Uterus (tissue), 4 donors: Measurements from ENCODE around the gene PDLIM5. TPM values are rescaled to one million over a fixed set of nuclear protein-coding genes. Genes with fewer than 3 reads are reported as not detected.

Source experiments
- DNase-seq, 2 donors: peaks; one replicate each; pipeline ENCODE4 v3.0.0-alpha.2; 2019 to 2020
- H3K27ac ChIP-seq, 2 donors: fragments of 200-600 bp; sonication (generic); 1 replicate in 1 of 2; 2 replicates in 1 of 2; pipeline ENCODE4 v1.5.1; 2016 to 2018
- H3K27me3 ChIP-seq, 2 donors: fragments of 200-600 bp; sonication (generic); one replicate each; pipeline ENCODE4 v1.5.1; 2018 to 2019; ENCODE audit warnings: control low read depth in 1 of 2
- H3K36me3 ChIP-seq, 2 donors: fragments of 200-600 bp; sonication (generic); one replicate each; pipeline ENCODE4 v1.5.1; 2019; ENCODE audit warnings: control low read depth in 1 of 2
- H3K4me1 ChIP-seq, 2 donors: fragments of 200-600 bp; sonication (generic); one replicate each; pipeline ENCODE4 v1.5.1; 2018 to 2019; ENCODE audit warnings: control low read depth in 1 of 2
- H3K4me3 ChIP-seq, 2 donors: fragments of 200-600 bp; sonication (generic); 1 replicate in 1 of 2; 2 replicates in 1 of 2; pipeline ENCODE4 v1.5.1; 2018 to 2019; ENCODE audit warnings: mild to moderate bottlenecking in 1 of 2
- H3K9me3 ChIP-seq, 2 donors: fragments of 200-600 bp; sonication (generic); one replicate each; pipeline ENCODE4 v1.5.1; 2019; ENCODE audit warnings: control low read depth in 1 of 2
- POLR2A ChIP-seq, 2 donors: fragments of 450-650 bp; IDR thresholded peaks; one replicate each; pipeline ENCODE4 v1.6.1; 2016; ENCODE audit warnings: antibody characterized with exemption in 2 of 2, mild to moderate bottlenecking in 1 of 2, moderate library complexity in 1 of 2
- intact Hi-C: fragments of 100-400 bp; cut with DNase I; formaldehyde crosslinking; loops from one replicate; pipeline ENCODE4 v1.15.1; 2023; ENCODE audit warnings: low total_unique reads
- total RNA-seq, 4 donors: library from RNA; depleted of rRNA in 3 of 4; stranded (reverse); fragments of >200 nt in 3 of 4; gene quantifications; one replicate each; pipeline versions ENCODE4 v1.1.0 to v1.2.4, GENCODE V29; 2014 to 2023
- TF ChIP-seq, protein P1 (sequence below), 4 experiments: fragments of 200-600 bp in 2 of 4; fragments of 450-650 bp in 2 of 4; sonication (generic) in 2 of 4; IDR thresholded peaks; one replicate each; pipeline ENCODE4 v1.5.1; 2016 to 2019; ENCODE audit warnings: antibody characterized with exemption in 4 of 4, mild to moderate bottlenecking in 2 of 4, moderate library complexity in 1 of 4
- donor health status: DM: yes; HTN: yes; CAD: no.

PDLIM5 gene
- total RNA-seq, 4 donors from 2014 or later = 90.8 to 571 (median 351) TPM

DNA sequence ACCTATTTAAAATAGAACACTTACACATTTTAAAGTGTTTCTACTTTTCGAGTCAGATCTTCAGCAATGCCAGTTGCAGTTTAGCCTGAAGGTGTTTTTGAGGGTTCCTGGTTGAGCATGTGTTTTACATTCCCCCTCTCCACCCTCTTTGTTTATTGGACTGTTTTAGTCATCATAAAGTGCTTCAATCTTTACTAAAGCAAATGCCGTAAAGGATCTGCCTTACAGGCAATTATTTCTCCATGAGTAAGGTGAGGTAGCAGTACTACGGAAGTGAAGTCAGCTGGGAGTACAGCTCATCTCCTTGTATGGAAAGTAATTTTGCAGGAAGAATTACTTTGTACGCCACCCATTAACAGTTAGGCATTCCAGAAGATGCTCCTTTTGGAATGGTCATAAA is 36.9 kb downstream of the PDLIM5 start:
- no peak for TF ChIP-seq POLR2A (IDR thresholded peaks at IDR 0.05)
- TF ChIP-seq, protein P1, sequence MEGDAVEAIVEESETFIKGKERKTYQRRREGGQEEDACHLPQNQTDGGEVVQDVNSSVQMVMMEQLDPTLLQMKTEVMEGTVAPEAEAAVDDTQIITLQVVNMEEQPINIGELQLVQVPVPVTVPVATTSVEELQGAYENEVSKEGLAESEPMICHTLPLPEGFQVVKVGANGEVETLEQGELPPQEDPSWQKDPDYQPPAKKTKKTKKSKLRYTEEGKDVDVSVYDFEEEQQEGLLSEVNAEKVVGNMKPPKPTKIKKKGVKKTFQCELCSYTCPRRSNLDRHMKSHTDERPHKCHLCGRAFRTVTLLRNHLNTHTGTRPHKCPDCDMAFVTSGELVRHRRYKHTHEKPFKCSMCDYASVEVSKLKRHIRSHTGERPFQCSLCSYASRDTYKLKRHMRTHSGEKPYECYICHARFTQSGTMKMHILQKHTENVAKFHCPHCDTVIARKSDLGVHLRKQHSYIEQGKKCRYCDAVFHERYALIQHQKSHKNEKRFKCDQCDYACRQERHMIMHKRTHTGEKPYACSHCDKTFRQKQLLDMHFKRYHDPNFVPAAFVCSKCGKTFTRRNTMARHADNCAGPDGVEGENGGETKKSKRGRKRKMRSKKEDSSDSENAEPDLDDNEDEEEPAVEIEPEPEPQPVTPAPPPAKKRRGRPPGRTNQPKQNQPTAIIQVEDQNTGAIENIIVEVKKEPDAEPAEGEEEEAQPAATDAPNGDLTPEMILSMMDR (IDR thresholded peaks at IDR 0.05) = no peak
- Histone ChIP-seq H3K36me3 (no peaks in the 10 kb centered on the region), H3K4me3 (no peak overlapping the region), H3K9me3 (no peaks in the 10 kb centered on the region), H3K27me3 (no peaks in the 10 kb centered on the region), H3K27ac (peak overlapping the region; percentile 32 to 35), H3K4me1 (peaks cover 2 to 14% of the 10 kb centered on the region in 2 donors)
- DNase-seq = no peak
- intact Hi-C loops = no loop called here

DNA sequence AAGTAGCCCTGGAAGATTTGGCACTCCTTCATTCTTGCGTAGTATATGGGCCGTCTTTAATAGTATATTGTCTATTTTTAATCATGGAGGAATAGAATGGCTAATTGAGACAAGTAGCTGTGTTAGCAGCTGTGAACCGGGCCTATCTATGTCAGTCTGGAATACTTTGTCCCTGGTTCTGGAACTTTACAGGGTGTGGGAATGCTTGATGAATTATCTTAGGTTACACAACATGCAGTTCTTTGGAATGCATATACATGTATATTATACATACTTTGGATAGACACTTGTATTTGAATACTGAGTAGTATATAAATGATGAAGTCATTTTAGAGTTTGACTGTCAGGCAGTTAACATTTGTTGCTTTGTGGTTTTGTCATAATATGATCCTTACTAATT is 37.4 kb downstream of the PDLIM5 start:
- no peak for DNase-seq
- no peaks in the 10 kb centered on the region for H3K9me3 ChIP-seq
- peaks cover 2 to 14% of the 10 kb centered on the region in 2 donors for H3K4me1 ChIP-seq
- TF ChIP-seq, protein P1 (IDR thresholded peaks at IDR 0.05) = no peak
- no peak for TF ChIP-seq POLR2A (IDR thresholded peaks at IDR 0.05)
- H3K27me3 ChIP-seq = no peaks in the 10 kb centered on the region
- H3K4me3 ChIP-seq = no peak overlapping the region
- intact Hi-C loops = no loop called here
- H3K36me3 ChIP-seq = no peaks in the 10 kb centered on the region
- H3K27ac ChIP-seq = peak overlapping the region; percentile 32 to 35

DNA sequence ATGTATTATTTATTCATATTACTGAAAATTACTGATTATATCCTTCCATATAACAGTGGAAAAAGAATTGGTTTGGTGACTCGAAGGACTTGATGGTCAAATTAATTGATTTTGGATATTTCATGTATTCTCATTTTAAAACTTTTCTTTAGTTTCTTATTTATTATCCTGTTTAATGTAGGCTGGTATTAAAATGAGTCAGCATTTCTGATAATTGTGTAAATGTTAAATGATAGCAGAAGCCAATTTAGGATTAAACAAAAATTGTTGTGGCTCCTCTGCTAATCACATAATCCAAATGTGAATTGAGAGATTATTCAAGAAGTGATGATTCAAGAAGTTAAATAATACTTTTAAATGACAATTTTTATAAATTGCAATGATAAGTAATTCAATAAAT is 38.7 kb downstream of the PDLIM5 start:
- Histone ChIP-seq H3K4me3 (no peak overlapping the region), H3K27me3 (no peaks in the 10 kb centered on the region), H3K36me3 (no peaks in the 10 kb centered on the region), H3K4me1 (peaks cover 2 to 14% of the 10 kb centered on the region in 2 donors), H3K27ac (peak overlapping the region in 1 of 2 donors; percentile 13), H3K9me3 (no peaks in the 10 kb centered on the region)
- TF ChIP-seq POLR2A (IDR thresholded peaks at IDR 0.05) = no peak
- TF ChIP-seq, protein P1 (IDR thresholded peaks at IDR 0.05) = no peak
- intact Hi-C loops = no loop called here
- no peak for DNase-seq

DNA sequence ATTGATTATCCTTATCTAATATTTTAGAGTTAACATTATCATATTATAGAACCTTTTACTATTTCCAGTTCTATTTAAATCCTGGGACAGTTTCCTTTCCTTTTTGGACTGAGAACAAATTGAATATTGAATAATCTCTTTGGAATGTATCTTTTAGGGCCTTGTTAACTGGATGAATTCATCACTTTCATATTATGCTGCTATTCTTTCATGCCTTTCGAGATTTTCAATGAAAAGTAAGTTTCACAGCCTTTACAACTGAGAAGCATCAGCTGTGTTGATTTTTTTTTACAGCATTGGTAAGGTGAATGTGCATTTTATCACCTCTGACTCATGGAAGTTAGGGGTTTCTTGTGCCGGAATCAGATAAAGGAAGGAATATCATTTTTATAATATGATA is 39.6 kb downstream of the PDLIM5 start:
- no peaks in the 10 kb centered on the region for H3K27me3 ChIP-seq
- TF ChIP-seq, protein P1 (IDR thresholded peaks at IDR 0.05) = no peak
- no peak for TF ChIP-seq POLR2A (IDR thresholded peaks at IDR 0.05)
- DNase-seq = no peak
- H3K36me3 ChIP-seq = no peaks in the 10 kb centered on the region
- peak overlapping the region; percentile 30 to 54 for H3K27ac ChIP-seq
- H3K4me3 ChIP-seq = no peak overlapping the region
- no peaks in the 10 kb centered on the region for H3K9me3 ChIP-seq
- intact Hi-C loops = no loop called here
- peaks cover 2 to 14% of the 10 kb centered on the region in 2 donors for H3K4me1 ChIP-seq

DNA sequence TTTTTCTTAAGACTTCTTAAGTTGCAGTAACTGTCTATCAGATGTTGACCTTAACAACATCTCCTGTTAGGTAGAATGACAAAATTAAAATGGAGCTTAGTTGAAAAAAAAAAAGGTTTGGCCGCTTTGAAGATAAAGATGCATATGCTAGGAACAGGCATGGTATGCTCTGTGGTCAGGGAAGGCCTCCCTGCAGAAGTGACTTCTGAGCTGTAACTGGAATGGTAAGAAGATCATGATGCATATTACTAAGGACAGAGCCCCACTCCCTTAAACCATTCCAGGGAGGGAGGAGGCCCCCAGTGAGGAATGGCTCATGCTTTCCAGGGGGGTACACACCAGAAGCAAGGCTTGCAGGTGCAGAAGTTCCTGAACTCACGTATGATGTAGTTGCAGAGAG is 43.7 kb downstream of the PDLIM5 start:
- Histone ChIP-seq H3K4me3 (no peak overlapping the region), H3K27ac (no peak overlapping the region), H3K4me1 (peaks cover 2 to 7% of the 10 kb centered on the region in 2 donors), H3K9me3 (no peaks in the 10 kb centered on the region), H3K27me3 (no peaks in the 10 kb centered on the region), H3K36me3 (no peaks in the 10 kb centered on the region)
- no peak for DNase-seq
- intact Hi-C loops = no loop called here
- TF ChIP-seq, protein P1 (IDR thresholded peaks at IDR 0.05) = no peak
- no peak for TF ChIP-seq POLR2A (IDR thresholded peaks at IDR 0.05)
